ENCODE measurements around the gene OSBPL6.
A peak's percentile ranks its signal among the peaks of the same experiment; 100 is the strongest.
"Not testable (repeated sequence)": the region's sequence is repeated elsewhere in the genome, so short reads cannot be mapped to it uniquely, and the experiment has no call there.

OSBPL6 gene

GRCh38 chr2:178412453-178412852, 218.1 kb downstream of the OSBPL6 start:
- not testable (repeated sequence) for DNase-seq

GRCh38 chr2:178413472-178414265, 219.4 kb downstream of the OSBPL6 start:
- peak; percentile 80 to 84 for DNase-seq

- peak; percentile 83 to 88 for DNase-seq
Measured at GRCh38 chr2:178414266-178415247, 220.2 kb downstream of the OSBPL6 start.

GRCh38 chr2:178415979-178416378, 221.7 kb downstream of the OSBPL6 start:
- no peak for DNase-seq

GRCh38 chr2:178417916-178418315, 223.6 kb downstream of the OSBPL6 start:
- DNase-seq: no peak

GRCh38 chr2:178418426-178418825, 224.1 kb downstream of the OSBPL6 start:
- no peak for DNase-seq

- DNase-seq: no peak
Measured at GRCh38 chr2:178419123-178419522, 224.8 kb downstream of the OSBPL6 start.

GRCh38 chr2:178420463-178420999, 226.2 kb downstream of the OSBPL6 start:
- DNase-seq: no peak

GRCh38 chr2:178422097-178422496, 227.8 kb downstream of the OSBPL6 start:
- DNase-seq: no peak

- DNase-seq: not testable (repeated sequence)
Measured at GRCh38 chr2:178423746-178424145, 229.4 kb downstream of the OSBPL6 start.

- no peak for DNase-seq
Measured at GRCh38 chr2:178425255-178425827, 231.0 kb downstream of the OSBPL6 start.

GRCh38 chr2:178426388-178426787, 232.1 kb downstream of the OSBPL6 start:
- no peak for DNase-seq

GRCh38 chr2:178427458-178427857, 233.1 kb downstream of the OSBPL6 start:
- DNase-seq: no peak

GRCh38 chr2:178428396-178428806, 234.1 kb downstream of the OSBPL6 start:
- DNase-seq: no peak

GRCh38 chr2:178429336-178429735, 235.0 kb downstream of the OSBPL6 start:
- no peak for DNase-seq

- no peak for DNase-seq
Measured at GRCh38 chr2:178436662-178437061, 242.3 kb downstream of the OSBPL6 start.

- no peak for DNase-seq
Measured at GRCh38 chr2:178441426-178441825, 247.1 kb downstream of the OSBPL6 start.

GRCh38 chr2:178448968-178449661, 254.8 kb downstream of the OSBPL6 start:
- DNase-seq: no peak

- DNase-seq: no peak
Measured at GRCh38 chr2:178449700-178450523, 255.6 kb downstream of the OSBPL6 start.

- no peak for DNase-seq
Measured at GRCh38 chr2:178450524-178450773, 256.1 kb downstream of the OSBPL6 start.

- peak; percentile 96 to 97 for DNase-seq
Measured at GRCh38 chr2:178450774-178451525, 256.6 kb downstream of the OSBPL6 start, which contains the start of the genes PJVK and PRKRA. Gene PJVK, plus strand, starts transcription at chr2:178451378. Its CDS starts 2,032 bp downstream, at chr2:178453410. Gene PRKRA, minus strand, starts transcription at chr2:178451175. Its CDS starts 145 bp downstream, at chr2:178451030.

Measured in activated CD4-positive, alpha-beta T cell treated with anti-CD3 and anti-CD28 coated beads, Interleukin-2, amount 50 U/mL, for 48 hours (primary cell).